ENCODE measurements around the gene C1RL. TPM values are rescaled to one million over a fixed set of nuclear protein-coding genes. Genes with fewer than 3 reads are reported as not detected.

Gene C1RL
- total RNA-seq, 4 donors from 2014 or later, result 64.8 to 159 (median 88.2) TPM

- Histone ChIP-seq H3K27me3 (no peaks in the 10 kb centered on the region), H3K27ac (replicated peaks in 1 of 4) (no peak overlapping the region), H3K4me3 (no peak overlapping the region), H3K9me3 (no peaks in the 10 kb centered on the region), H3K4me1 (peaks cover 14 to 67% (median 51%) of the 10 kb centered on the region in 4 donors), H3K36me3 (peaks cover 7 to 70% (median 41%) of the 10 kb centered on the region in 4 donors)
- TF ChIP-seq EP300 (IDR thresholded peaks at IDR 0.05) (no peak), POLR2A (IDR thresholded peaks at IDR 0.05; ENCODE audit: low read depth) (no peak), POLR2AphosphoS5 (IDR thresholded peaks at IDR 0.05) (no peak), CTCF (IDR thresholded peaks at IDR 0.05) (no peak)
- 73% methylated on average over 3 of the region's 3 CpGs for WGBS
- no peak for DNase-seq (ENCODE audit: extremely low spot score)
- intact Hi-C loops (cut with DNase I), result no loop called here
Measured at GRCh38 chr12:7064516-7064915, 44.5 kb downstream of the C1RL start.

GRCh38 chr12:7061596-7061995 lies 47.4 kb downstream of the C1RL start:
- peak overlapping the region; percentile 79 to 89 (median 82) for H3K27ac ChIP-seq (replicated peaks in 1 of 4)
- intact Hi-C loops (cut with DNase I), result no loop called here
- WGBS, result 90% methylated on average over 6 of the region's 7 CpGs

GRCh38 chr12:7061138-7061537 lies 47.9 kb downstream of the C1RL start:
- no peak for DNase-seq (ENCODE audit: extremely low spot score)
- peaks cover 14 to 74% (median 65%) of the 10 kb centered on the region in 4 donors for H3K4me1 ChIP-seq
- intact Hi-C loops (cut with DNase I), result no loop called here

More at GRCh38 chr12:7061596-7061995, 47.4 kb downstream of the C1RL start:
- Histone ChIP-seq H3K4me3 (peak overlapping the region; percentile 44 to 68 (median 54)), H3K27me3 (no peaks in the 10 kb centered on the region), H3K36me3 (peaks cover 7 to 40% (median 19%) of the 10 kb centered on the region in 4 donors), H3K4me1 (peaks cover 14 to 74% (median 67%) of the 10 kb centered on the region in 4 donors), H3K9me3 (no peaks in the 10 kb centered on the region)
- TF ChIP-seq POLR2A (IDR thresholded peaks at IDR 0.05; ENCODE audit: low read depth), result no peak
- TF ChIP-seq POLR2AphosphoS5 (IDR thresholded peaks at IDR 0.05), result no peak
- no peak for TF ChIP-seq EP300 (IDR thresholded peaks at IDR 0.05)
- TF ChIP-seq CTCF (IDR thresholded peaks at IDR 0.05), result no peak
- no peak for DNase-seq (ENCODE audit: extremely low spot score)

GRCh38 chr12:7060353-7060954 lies 48.6 kb downstream of the C1RL start, which contains the start of gene C1S:
Gene C1S, plus strand, starts transcription at chr12:7060718. Its CDS starts 1,195 bp downstream, at chr12:7061913.
- peaks cover 0 to 29% (median 9%) of the 10 kb centered on the region in 4 donors for H3K36me3 ChIP-seq
- H3K4me3 ChIP-seq, result peak within 1 kb of the TSS; percentile 44 to 68 (median 54)
- TF ChIP-seq EP300 (IDR thresholded peaks at IDR 0.05), result peak; percentile 79
- TF ChIP-seq CTCF (IDR thresholded peaks at IDR 0.05), result peak; percentile 88 to 98 (median 96)
- peak; percentile 87 to 94 for TF ChIP-seq POLR2AphosphoS5 (IDR thresholded peaks at IDR 0.05)
- TF ChIP-seq POLR2A (IDR thresholded peaks at IDR 0.05; ENCODE audit: low read depth), result peak; percentile 67
- peak; percentile 95 for DNase-seq (ENCODE audit: extremely low spot score)
- peaks cover 14 to 74% (median 63%) of the 10 kb centered on the region in 4 donors for H3K4me1 ChIP-seq
- intact Hi-C loops (cut with DNase I), result loop anchor here (1.0 kb wide), 2 partner anchors 32 to 49 kb away; partner anchors contain the start of genes C1R and C1RL
- H3K27ac ChIP-seq (replicated peaks in 1 of 4), result peak within 1 kb of the TSS; percentile 79 to 89 (median 82)
- 22% methylated on average over 9 of the region's 10 CpGs for WGBS
- no peaks in the 10 kb centered on the region for H3K9me3 ChIP-seq
- no peaks in the 10 kb centered on the region for H3K27me3 ChIP-seq

More at GRCh38 chr12:7061138-7061537, 47.9 kb downstream of the C1RL start:
- Histone ChIP-seq H3K36me3 (peaks cover 5 to 36% (median 15%) of the 10 kb centered on the region in 4 donors), H3K4me3 (peak overlapping the region; percentile 44 to 68 (median 54)), H3K9me3 (no peaks in the 10 kb centered on the region), H3K27ac (replicated peaks in 1 of 4) (peak overlapping the region; percentile 79 to 89 (median 82)), H3K27me3 (no peaks in the 10 kb centered on the region)
- TF ChIP-seq CTCF (IDR thresholded peaks at IDR 0.05) (no peak), POLR2A (IDR thresholded peaks at IDR 0.05; ENCODE audit: low read depth) (no peak), EP300 (IDR thresholded peaks at IDR 0.05) (no peak), POLR2AphosphoS5 (IDR thresholded peaks at IDR 0.05) (no peak)
- WGBS, result 60% methylated on average over 13 of the region's 13 CpGs

All from esophagus muscularis mucosa (tissue), 4 donors.